GM18909 (cell line): Measurements from ENCODE around the gene DNM1.
"Not testable (repeated sequence)": the region's sequence is repeated elsewhere in the genome, so short reads cannot be mapped to it uniquely, and the experiment has no call there.

ENCODE experiments used
- ATAC-seq: cut with Tn5 transposase; IDR thresholded peaks from one replicate; pipeline ENCODE4 v1.9.1; 2021; ENCODE audit warnings: mild to moderate bottlenecking; ENCODE audit not compliant: unreplicated experiment, poor library complexity

The DNM1 gene

DNA sequence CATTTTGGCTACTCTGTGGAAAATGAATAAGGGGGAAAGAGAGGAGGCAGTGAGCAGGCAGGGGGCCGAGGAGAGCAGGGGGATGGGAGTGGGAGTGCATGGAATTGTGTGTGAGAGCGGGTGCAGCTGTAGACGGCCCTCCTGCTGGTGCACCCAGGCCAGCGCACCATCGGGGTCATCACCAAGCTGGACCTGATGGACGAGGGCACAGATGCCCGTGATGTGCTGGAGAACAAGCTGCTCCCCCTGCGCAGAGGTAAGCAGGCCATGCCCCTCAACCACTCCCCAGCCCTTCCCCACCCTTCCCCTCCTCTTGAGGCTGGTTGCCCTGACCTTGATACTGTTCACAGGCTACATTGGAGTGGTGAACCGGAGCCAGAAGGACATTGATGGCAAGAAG lies 16.7 kb downstream of the DNM1 start:
- no peak for ATAC-seq

DNA sequence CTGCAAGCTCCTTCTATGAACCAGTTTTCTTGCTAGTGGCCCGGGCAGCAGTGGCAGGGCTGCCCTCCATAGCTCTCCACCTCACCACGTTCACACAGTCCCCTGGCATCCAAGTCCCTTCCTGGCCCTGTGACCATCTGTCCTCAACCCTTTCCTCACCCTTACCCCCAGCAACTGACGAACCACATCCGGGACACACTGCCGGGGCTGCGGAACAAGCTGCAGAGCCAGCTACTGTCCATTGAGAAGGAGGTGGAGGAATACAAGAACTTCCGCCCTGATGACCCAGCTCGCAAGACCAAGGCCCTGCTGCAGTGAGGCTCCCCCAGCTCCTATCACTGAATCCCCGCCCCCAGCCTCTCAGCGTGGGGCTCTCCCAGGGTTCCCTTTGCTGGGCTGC lies 18.8 kb downstream of the DNM1 start:
- ATAC-seq: no peak

- ATAC-seq: no peak
These were observed 19.9 kb downstream of the DNM1 start for GRCh38 chr9:128222880-128223670.

DNA sequence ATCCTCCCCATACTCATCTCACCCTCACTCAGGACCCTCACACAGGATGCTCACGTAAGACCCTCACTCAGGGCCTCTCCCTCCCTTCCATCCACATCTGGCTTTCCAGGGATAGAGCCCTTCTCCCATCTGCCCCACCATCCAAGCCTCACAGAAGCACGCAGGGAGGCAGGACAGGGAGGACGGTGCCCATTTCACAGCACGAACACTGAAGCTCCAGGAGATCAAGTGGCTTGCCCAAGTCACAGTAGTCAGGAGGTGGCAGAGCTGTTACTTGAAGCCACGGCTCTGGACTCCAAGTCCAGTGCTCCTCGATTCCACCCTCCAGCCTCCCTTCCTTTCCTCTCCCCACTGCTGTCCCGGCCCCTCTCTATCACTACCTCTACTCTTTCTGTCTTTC lies 21.7 kb downstream of the DNM1 start:
- ATAC-seq: no peak

DNA sequence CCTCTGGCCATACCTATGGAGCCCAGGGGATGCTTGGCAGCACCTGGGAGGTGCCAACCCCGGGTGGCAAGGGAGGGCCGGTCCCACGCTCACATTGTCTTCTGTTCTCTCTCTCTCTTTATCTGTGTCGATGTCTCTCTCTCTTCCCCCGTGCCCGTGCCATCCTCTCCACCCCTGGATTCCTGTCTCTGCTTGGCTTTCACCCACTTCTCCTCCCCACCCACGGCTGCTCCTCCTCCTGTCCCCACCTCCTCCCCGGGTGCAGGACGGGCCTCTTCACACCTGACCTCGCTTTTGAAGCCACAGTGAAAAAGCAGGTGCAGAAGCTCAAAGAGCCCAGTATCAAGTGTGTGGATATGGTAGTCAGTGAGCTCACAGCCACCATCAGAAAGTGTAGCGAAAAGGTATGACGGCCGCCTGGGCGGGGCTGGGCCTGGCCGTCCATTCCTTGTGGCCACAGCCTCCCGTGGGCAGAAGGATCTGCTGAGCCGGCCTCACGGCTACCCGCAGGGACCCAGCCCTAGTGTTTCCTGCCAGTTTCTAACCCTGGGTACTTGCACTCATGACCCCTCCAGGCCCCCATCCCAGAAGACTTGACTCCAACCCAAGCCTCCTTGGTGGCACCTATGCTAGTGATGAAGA lies 22.7 kb downstream of the DNM1 start:
- no peak for ATAC-seq

GRCh38 chr9:128226412-128226801 lies 23.2 kb downstream of the DNM1 start:
- no peak for ATAC-seq

DNA sequence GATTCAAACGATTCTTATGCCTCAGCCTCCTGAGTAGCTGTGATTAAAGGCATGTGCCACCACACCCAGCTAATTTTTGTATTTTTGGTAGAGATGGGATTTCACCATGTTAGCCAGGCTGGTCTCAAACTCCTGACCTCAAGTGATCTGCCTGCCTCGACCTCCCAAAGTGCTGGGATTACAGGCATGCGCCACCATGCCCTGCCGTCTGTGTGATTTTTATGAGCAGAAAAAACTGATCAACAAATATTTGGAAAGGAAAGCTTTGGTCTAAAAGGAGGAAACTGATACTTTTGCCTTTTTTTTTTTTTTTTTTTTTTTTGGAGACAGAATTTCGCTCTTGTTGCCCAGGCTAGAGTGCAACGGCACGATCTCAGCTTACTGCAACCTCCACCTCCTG lies 27.7 kb downstream of the DNM1 start:
- ATAC-seq: not testable (repeated sequence)

- no peak for ATAC-seq
These were observed 28.7 kb downstream of the DNM1 start for GRCh38 chr9:128231638-128232527.

- no peak for ATAC-seq
These were observed 29.6 kb downstream of the DNM1 start for GRCh38 chr9:128232528-128233428.

DNA sequence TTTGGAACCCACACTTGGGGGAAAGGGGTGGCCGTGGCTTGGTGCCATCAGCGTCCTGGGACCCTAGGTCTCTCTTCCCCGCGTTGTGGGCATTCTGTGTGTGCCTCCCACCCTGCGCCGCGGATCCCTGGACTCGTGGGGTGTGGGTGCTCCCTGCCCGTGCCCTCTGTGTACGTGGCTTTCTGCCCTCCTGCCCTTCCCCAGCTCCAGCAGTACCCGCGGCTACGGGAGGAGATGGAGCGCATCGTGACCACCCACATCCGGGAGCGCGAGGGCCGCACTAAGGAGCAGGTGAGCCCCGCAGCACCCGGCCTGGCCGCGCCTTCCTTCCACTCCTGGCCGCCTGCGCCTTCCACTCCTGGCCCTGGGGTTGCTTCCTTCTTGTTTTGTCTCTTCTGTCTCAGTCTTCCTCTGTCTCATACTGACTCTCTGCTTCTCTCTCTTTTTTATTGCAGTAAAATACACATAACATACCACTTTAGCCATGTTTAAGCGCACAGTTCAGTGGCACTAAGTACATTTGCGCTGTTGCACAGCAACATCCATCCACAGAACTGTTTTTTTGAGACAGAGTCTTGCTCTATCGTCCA lies 30.7 kb downstream of the DNM1 start:
- no peak for ATAC-seq

GRCh38 chr9:128242124-128242523 lies 38.9 kb downstream of the DNM1 start:
- ATAC-seq: no peak

DNA sequence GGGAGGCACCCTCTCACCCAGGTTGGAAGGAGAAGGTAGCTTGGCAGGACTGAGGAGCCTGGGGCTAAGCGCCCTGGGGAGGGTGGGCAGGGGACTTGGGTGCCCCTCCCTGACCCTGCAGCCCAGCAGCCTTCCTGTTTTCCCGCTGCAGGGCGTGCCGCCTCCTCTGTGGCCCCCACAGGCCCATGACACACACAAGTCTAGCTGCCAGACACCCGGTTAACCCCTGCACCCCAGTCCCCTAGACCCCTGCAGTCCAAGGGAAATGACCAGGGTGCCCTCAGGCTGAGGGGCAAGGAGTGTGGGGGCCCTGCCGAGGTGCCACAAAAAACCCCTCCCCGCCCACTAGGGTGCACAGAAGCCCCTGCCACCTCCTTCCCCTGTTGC lies 39.6 kb downstream of the DNM1 start:
- ATAC-seq: no peak

DNA sequence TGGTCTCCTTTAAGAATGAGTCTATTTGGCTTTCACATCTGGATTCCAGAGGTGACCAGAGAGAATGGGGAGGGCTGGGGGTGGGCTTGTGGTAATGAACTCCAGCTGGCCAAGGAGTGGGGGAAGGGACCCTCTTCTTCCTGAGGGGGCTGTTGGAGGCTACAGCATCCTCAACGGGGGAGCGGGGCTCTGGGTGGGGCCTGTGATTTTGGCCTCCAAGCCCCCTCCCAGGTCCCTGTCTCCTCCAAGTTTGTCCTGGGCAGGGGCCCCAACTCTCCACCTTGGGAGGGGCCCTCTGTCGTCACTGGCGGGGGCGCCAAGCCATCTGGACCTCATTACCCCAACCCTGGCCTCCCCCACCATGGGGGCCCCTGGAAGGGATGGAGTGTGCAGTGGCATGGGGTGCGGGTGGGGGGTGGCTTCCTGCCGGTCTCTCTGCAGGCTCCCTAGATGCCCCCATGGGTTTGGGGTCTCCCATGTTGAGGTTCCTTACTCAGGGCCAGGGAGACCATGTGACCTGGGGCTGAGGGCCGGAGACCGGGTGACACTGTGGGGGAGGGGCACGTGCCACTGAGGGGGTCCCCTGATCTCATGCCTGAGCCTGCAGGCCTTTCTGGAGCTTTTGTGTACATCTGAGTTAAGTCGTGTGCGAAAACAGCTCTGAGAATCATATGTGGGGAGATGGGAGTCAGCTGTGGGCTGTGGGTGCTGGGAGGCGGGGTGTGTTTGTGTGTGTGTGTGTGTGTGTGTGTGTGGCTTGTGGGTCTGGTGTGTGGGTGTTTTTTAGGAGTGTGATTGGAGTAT lies 40.2 kb downstream of the DNM1 start:
- no peak for ATAC-seq

- no peak for ATAC-seq
These were observed 41.1 kb downstream of the DNM1 start for GRCh38 chr9:128244091-128244836.

GRCh38 chr9:128244837-128245231 lies 41.7 kb downstream of the DNM1 start:
- no peak for ATAC-seq

GRCh38 chr9:128245421-128246151 lies 42.4 kb downstream of the DNM1 start:
- ATAC-seq: no peak

GRCh38 chr9:128246471-128246870 lies 43.3 kb downstream of the DNM1 start:
- no peak for ATAC-seq
